ENCODE data around the gene CNN2. TPM values are rescaled to one million over a fixed set of nuclear protein-coding genes. Genes with fewer than 3 reads are reported as not detected.

Gene CNN2
- total and polyA plus RNA-seq, 2 of the 8 experiments (the other 6 are each of a cell fraction or from before 2014, with no cell fraction given): 189 to 551 TPM

GRCh38 chr19:990746-991145, 35.7 kb upstream of the CNN2 start:
- no peak overlapping the region for H2AFZ ChIP-seq (ENCODE audit: low read length)
- no peak overlapping the region for H4K91ac ChIP-seq (replicated peaks; ENCODE audit: insufficient read length, low read length)
- ChIA-PET POLR2A (ENCODE audit: partially characterized antibody) (interaction anchor here (0.9 to 1.5 kb wide), 6 partner anchors 9 to 278 kb away, joined by 3 to 9 read pairs (median 4); partner anchors contain the start of genes CIRBP and CNN2), CTCF (ENCODE audit: partially characterized antibody) (interaction anchor here (1.2 to 2.3 kb wide), 3 partner anchors 15 to 68 kb away, joined by 3 to 5 read pairs (median 5); no protein-coding TSS in a partner anchor)
- no peak overlapping the region for H2BK20ac ChIP-seq (ENCODE audit: low read length)
- no peak overlapping the region for H2BK120ac ChIP-seq (replicated peaks; ENCODE audit: low read depth, low read length)
- H3K18ac ChIP-seq (ENCODE audit: extremely low read depth, low read length): no peak overlapping the region
- H3K79me1 ChIP-seq (ENCODE audit: low read depth, low read length): peaks cover 2% of the 10 kb centered on the region; the same call in 1 of the 2 replicates
- H4K5ac ChIP-seq (ENCODE audit: insufficient read length, low read depth, low read length): no peak overlapping the region
- no peak overlapping the region for H3K9ac ChIP-seq (replicated peaks in 1 of 4; ENCODE audit: extremely low read depth in 1 of 4, low read depth in 3 of 4, low read length in 3 of 4)
- DNase-seq (ENCODE audit: low read depth in 1 of 2, low spot score in 2 of 2) (no peak), FAIRE-seq (no peak)
- no peak overlapping the region for H2BK5ac ChIP-seq (ENCODE audit: low read depth, low read length)
- no peak overlapping the region for H2BK15ac ChIP-seq (ENCODE audit: low read length)
- no peak overlapping the region for H2BK12ac ChIP-seq (ENCODE audit: low read depth, low read length)
- no peaks in the 10 kb centered on the region for H3K23me2 ChIP-seq (ENCODE audit: low read depth, low read length)
- H3K4me2 ChIP-seq (ENCODE audit: insufficient read depth in 1 of 2, low read depth in 2 of 2, low read length in 2 of 2): no peak overlapping the region
- no peak overlapping the region for H3K4me3 ChIP-seq (ENCODE audit: extremely low read depth in 1 of 4, insufficient read depth in 2 of 4, low read depth in 3 of 4, low read length in 4 of 4)
- H3K79me2 ChIP-seq (ENCODE audit: control insufficient read depth in 1 of 2, insufficient read depth in 2 of 2, low read length in 2 of 2): 0 out of 4 replicates have a peak, but pooled peaks cover 0 to 6% of the 10 kb centered on the region in 2 experiments
- peaks cover 7 to 39% (median 22%) of the 10 kb centered on the region in 4 experiments; a peak in 6 of 8 replicates for H3K36me3 ChIP-seq (ENCODE audit: control insufficient read depth in 2 of 4, insufficient read depth in 4 of 4, low read length in 3 of 4)
- H3K4ac ChIP-seq (replicated peaks; ENCODE audit: insufficient read length, low read depth, low read length): no peak overlapping the region
- no peaks in the 10 kb centered on the region for H3K9me3 ChIP-seq (ENCODE audit: insufficient read depth in 2 of 2, low read depth in 1 of 2, low read length in 1 of 2)
- no peak overlapping the region for H3K14ac ChIP-seq (ENCODE audit: insufficient read length)
- peaks cover 9 to 23% of the 10 kb centered on the region in 2 experiments for H4K20me1 ChIP-seq (replicated peaks in 1 of 2; ENCODE audit: control insufficient read depth in 1 of 2, insufficient read depth in 2 of 2, low read length in 2 of 2)
- no peak overlapping the region for H2AK5ac ChIP-seq (ENCODE audit: low read depth, low read length)
- H4K8ac ChIP-seq (ENCODE audit: extremely low read depth, insufficient read depth, low read length): no peak overlapping the region
- peaks cover 0 to under 1% (median under 1%) of the 10 kb centered on the region in 4 experiments; a peak in 2 of 7 replicates for H3K4me1 ChIP-seq (replicated peaks in 1 of 4; ENCODE audit: control insufficient read depth in 3 of 4, insufficient read depth in 4 of 4, low read length in 3 of 4)
- H3K27me3 ChIP-seq (replicated peaks in 1 of 4; ENCODE audit: control insufficient read depth in 3 of 4, extremely low read depth in 1 of 4, insufficient read depth in 3 of 4, low read length in 3 of 4): no peaks in the 10 kb centered on the region
- no peak overlapping the region for H3K56ac ChIP-seq (replicated peaks; ENCODE audit: insufficient read length, low read depth, low read length)
- no peak overlapping the region for H3K27ac ChIP-seq (ENCODE audit: low read depth, low read length)
- 96% methylated on average over 23 of the region's 23 CpGs; no CpG with 5 or more reads in 1 of the 2 experiments for WGBS, 2 experiments (ENCODE audit: extremely low coverage in 1 of 2, insufficient coverage in 1 of 2, insufficient read length in 1 of 2, insufficient replicate concordance in 2 of 2, low coverage in 1 of 2, low lambda C conversion rate in 2 of 2, missing lambda C conversion rate in 1 of 2)
- TF ChIP-seq CHD1 (IDR thresholded peaks at IDR 0.05; ENCODE audit: low read depth, low read length) (no peak), NANOG (IDR thresholded peaks at IDR 0.05; ENCODE audit: insufficient read depth, low read depth, low read length, poor library complexity, severe bottlenecking) (no peak), RBBP5 (IDR thresholded peaks at IDR 0.05; ENCODE audit: borderline replicate concordance, low read depth, low read length) (no peak), FOSL1 (IDR thresholded peaks at IDR 0.05; ENCODE audit: insufficient read depth, low read depth, low read length) (no peak), EP300 (IDR thresholded peaks at IDR 0.05; ENCODE audit: borderline replicate concordance in 1 of 2, low read depth in 2 of 2, low read length in 2 of 2) (no peak), GABPA (IDR thresholded peaks at IDR 0.05; ENCODE audit: borderline replicate concordance, insufficient read depth, low read length) (no peak), SP4 (IDR thresholded peaks at IDR 0.05; ENCODE audit: low read length) (no peak), CEBPB (IDR thresholded peaks at IDR 0.05; ENCODE audit: low read depth, low read length) (no peak), EZH2 (IDR thresholded peaks at IDR 0.05; ENCODE audit: low read depth, low read length, severe bottlenecking) (no peak), TAF7 (optimal IDR thresholded peaks at IDR 0.05; ENCODE audit: borderline replicate concordance, low read depth, low read length) (no peak)
- H3K23ac ChIP-seq (ENCODE audit: insufficient read length): no peak overlapping the region

All from H1 (cell line).